Osteocyte (in vitro differentiated cells): Measurements from ENCODE around the gene SYTL2. TPM values are rescaled to one million over a fixed set of nuclear protein-coding genes. Genes with fewer than 3 reads are reported as not detected.

Source experiments
- DNase-seq: peaks from one replicate; pipeline ENCODE4 v3.0.0; 2021; ENCODE audit warnings: mixed read lengths; ENCODE audit not compliant: unreplicated experiment; ENCODE audit errors: extremely low spot score
- H3K27ac Mint-ChIP-seq: one replicate; pipeline ENCODE4 v1.8.0; 2021; ENCODE audit warnings: mild to moderate bottlenecking, mixed read lengths; ENCODE audit not compliant: unreplicated experiment
- H3K27me3 Mint-ChIP-seq: one replicate; pipeline ENCODE4 v1.8.0; 2021; ENCODE audit warnings: mixed read lengths; ENCODE audit not compliant: unreplicated experiment
- H3K36me3 Mint-ChIP-seq: one replicate; pipeline ENCODE4 v1.8.0; 2021; ENCODE audit warnings: mixed read lengths; ENCODE audit not compliant: unreplicated experiment
- H3K4me1 Mint-ChIP-seq: one replicate; pipeline ENCODE4 v1.8.0; 2021; ENCODE audit warnings: mixed read lengths; ENCODE audit not compliant: unreplicated experiment
- H3K4me3 Mint-ChIP-seq: one replicate; pipeline ENCODE4 v1.8.0; 2021; ENCODE audit warnings: mild to moderate bottlenecking, moderate library complexity, mixed read lengths; ENCODE audit not compliant: unreplicated experiment
- H3K9me3 Mint-ChIP-seq: one replicate; pipeline ENCODE4 v1.8.0; 2021; ENCODE audit warnings: mixed read lengths; ENCODE audit not compliant: unreplicated experiment
- total RNA-seq: library from RNA; stranded (reverse); gene quantifications from 2 replicates; pipeline ENCODE4 v1.2.1, GENCODE V29; 2021
- TF ChIP-seq, protein P1 (sequence below): fragments of 200-600 bp; sonication (generic); IDR thresholded peaks from 2 replicates; pipeline ENCODE4 v1.5.0; 2021; ENCODE audit warnings: antibody characterized with exemption, mild to moderate bottlenecking, moderate library complexity

SYTL2 gene
- total RNA-seq, 1 donor from 2014 or later, result 4.0 TPM

DNA sequence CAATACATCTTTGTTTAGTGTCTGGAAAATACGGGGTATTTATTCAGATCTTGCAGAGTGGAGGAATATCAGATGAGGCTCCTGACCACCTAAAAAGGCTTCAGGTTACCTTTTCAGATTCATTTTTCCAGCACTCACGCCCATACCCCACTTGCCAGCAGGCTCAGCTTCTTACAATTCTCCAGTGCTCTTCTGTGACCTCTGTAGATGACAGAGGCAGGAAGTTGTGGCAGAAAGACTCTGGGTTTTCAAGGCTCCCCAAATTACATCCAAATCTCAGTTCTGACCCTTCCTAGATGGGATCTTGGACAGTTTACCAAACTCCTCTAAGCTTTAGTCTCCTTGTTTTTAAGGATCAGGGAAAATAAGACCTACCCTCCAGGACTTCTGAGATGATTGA is 61.1 kb downstream of the SYTL2 start:
- no peaks in the 10 kb centered on the region for H3K27me3 Mint-ChIP-seq
- no peak overlapping the region for H3K4me3 Mint-ChIP-seq
- no peak overlapping the region for H3K27ac Mint-ChIP-seq
- no peaks in the 10 kb centered on the region for H3K36me3 Mint-ChIP-seq
- no peaks in the 10 kb centered on the region for H3K9me3 Mint-ChIP-seq
- H3K4me1 Mint-ChIP-seq, result peaks cover 10% of the 10 kb centered on the region
- DNase-seq, result no peak
- TF ChIP-seq, protein P1, sequence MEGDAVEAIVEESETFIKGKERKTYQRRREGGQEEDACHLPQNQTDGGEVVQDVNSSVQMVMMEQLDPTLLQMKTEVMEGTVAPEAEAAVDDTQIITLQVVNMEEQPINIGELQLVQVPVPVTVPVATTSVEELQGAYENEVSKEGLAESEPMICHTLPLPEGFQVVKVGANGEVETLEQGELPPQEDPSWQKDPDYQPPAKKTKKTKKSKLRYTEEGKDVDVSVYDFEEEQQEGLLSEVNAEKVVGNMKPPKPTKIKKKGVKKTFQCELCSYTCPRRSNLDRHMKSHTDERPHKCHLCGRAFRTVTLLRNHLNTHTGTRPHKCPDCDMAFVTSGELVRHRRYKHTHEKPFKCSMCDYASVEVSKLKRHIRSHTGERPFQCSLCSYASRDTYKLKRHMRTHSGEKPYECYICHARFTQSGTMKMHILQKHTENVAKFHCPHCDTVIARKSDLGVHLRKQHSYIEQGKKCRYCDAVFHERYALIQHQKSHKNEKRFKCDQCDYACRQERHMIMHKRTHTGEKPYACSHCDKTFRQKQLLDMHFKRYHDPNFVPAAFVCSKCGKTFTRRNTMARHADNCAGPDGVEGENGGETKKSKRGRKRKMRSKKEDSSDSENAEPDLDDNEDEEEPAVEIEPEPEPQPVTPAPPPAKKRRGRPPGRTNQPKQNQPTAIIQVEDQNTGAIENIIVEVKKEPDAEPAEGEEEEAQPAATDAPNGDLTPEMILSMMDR, result no peak

DNA sequence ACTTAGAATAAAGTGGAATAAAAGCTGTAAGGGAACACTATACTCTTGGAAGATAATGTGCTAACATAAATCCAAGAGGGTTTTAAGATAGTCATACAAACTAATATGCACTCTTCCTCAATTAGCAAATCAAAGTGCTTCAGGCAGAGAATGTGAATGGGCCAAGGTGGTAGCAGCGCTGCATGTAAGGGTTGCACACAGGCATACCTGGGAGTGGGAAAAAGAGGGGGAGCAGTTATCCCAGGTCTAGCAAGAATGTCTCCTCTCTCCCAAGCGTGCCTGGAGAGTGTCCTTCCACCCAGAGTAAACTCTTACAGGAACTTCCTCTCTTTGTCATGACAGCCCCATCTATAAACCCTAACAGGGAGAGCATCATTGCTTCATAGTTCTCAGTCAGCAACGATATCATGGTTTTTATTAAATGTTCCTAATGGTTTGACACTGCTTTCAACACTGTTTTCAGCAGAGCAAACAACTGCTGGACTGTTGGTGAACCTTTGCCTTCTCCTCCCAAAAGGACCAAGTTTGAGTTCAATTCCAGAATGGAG is 61.6 kb downstream of the SYTL2 start:
- H3K27ac Mint-ChIP-seq, result no peak overlapping the region
- H3K4me3 Mint-ChIP-seq, result no peak overlapping the region
- TF ChIP-seq, protein P1, result no peak
- H3K4me1 Mint-ChIP-seq, result peaks cover 10% of the 10 kb centered on the region
- DNase-seq, result no peak
- H3K36me3 Mint-ChIP-seq, result no peaks in the 10 kb centered on the region
- no peaks in the 10 kb centered on the region for H3K9me3 Mint-ChIP-seq
- H3K27me3 Mint-ChIP-seq, result no peaks in the 10 kb centered on the region

DNA sequence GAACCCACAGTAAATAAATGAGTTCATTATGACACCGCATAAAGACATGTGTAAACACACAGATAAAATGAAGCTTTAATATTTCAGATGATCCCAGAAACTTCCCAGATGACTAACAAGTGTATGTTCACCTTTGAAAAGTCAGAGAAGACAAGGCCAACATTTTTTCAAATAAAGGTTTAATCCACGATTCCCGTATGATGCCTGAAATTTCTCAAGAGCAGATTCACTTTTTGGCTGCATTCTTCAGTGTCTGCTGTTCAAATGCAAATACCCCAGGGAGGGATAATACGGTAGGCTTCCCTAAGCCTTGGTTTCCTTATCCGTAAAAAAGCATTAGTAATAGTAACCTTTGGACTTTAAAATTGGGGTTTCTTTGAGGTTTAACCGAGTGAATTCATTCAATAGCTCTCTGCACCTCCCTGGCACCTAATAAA is 62.5 kb downstream of the SYTL2 start:
- H3K27me3 Mint-ChIP-seq, result no peaks in the 10 kb centered on the region
- no peak for DNase-seq
- TF ChIP-seq, protein P1, result no peak
- no peak overlapping the region for H3K4me3 Mint-ChIP-seq
- no peak overlapping the region for H3K27ac Mint-ChIP-seq
- H3K36me3 Mint-ChIP-seq, result no peaks in the 10 kb centered on the region
- H3K4me1 Mint-ChIP-seq, result peaks cover 10% of the 10 kb centered on the region
- H3K9me3 Mint-ChIP-seq, result no peaks in the 10 kb centered on the region

DNA sequence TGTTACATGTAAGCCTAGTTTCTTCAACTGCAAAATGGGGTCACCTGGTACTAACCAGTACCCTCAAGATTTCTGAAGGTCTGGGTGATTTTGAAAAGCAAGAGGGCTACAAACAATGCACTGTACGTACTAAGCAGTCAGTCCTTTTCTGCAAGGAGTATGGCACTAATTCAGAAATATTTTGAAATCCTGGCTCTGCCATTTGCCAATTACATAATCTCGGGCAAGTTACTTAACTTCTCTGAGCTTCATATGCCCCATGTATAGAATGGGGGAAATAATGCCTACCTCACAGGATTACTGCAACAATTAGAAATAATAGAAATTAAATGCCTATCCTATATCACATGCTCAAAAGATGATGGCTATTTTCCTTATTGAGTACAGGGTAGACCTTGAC is 64.3 kb downstream of the SYTL2 start:
- Mint-ChIP-seq H3K36me3 (no peaks in the 10 kb centered on the region), H3K4me3 (no peak overlapping the region), H3K27ac (no peak overlapping the region), H3K27me3 (no peaks in the 10 kb centered on the region), H3K9me3 (no peaks in the 10 kb centered on the region), H3K4me1 (peaks cover 7% of the 10 kb centered on the region)
- TF ChIP-seq, protein P1, result no peak
- no peak for DNase-seq

DNA sequence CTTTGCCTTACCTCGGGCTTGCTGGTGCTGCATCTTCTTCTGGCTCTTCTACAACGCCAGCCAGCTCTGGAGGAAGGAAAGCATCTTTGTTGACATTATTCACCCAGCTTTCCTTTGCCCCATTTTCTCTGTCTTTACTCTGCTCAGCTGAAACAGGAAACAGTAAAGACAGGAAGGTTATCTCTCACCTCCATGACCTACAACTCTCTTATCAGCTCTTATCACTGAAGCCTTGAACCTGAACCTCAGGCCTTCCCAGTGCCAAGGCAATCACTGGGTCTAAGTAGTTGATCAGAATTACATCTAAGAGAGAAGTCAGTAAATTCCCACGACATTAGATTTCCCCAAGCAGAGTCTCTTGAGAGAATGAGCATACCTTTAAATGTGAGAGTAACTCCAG is 65.3 kb downstream of the SYTL2 start:
- no peaks in the 10 kb centered on the region for H3K36me3 Mint-ChIP-seq
- TF ChIP-seq, protein P1, result no peak
- DNase-seq, result no peak
- H3K27me3 Mint-ChIP-seq, result no peaks in the 10 kb centered on the region
- no peak overlapping the region for H3K4me3 Mint-ChIP-seq
- no peak overlapping the region for H3K27ac Mint-ChIP-seq
- peaks cover 11% of the 10 kb centered on the region for H3K4me1 Mint-ChIP-seq
- no peaks in the 10 kb centered on the region for H3K9me3 Mint-ChIP-seq
